ENCODE measurements around the gene IRF7.

Gene IRF7

GRCh38 chr11:640021-640706 lies 24.4 kb upstream of the IRF7 start:
- no peak for DNase-seq

DNA sequence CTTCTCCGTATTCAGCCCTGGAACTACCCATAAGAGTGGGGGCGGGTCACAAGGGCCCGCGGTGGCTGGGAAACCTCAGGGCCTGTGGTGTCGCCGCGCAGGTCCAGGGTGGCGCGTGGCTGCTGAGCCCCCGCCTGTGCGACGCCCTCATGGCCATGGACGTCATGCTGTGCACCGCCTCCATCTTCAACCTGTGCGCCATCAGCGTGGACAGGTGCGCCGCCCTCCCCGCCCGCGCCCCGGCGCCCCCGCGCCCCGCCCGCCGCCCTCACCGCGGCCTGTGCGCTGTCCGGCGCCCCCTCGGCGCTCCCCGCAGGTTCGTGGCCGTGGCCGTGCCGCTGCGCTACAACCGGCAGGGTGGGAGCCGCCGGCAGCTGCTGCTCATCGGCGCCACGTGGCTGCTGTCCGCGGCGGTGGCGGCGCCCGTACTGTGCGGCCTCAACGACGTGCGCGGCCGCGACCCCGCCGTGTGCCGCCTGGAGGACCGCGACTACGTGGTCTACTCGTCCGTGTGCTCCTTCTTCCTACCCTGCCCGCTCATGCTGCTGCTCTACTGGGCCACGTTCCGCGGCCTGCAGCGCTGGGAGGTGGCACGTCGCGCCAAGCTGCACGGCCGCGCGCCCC lies 23.7 kb upstream of the IRF7 start:
- no peak for DNase-seq

GRCh38 chr11:638631-639331 lies 23.0 kb upstream of the IRF7 start:
- DNase-seq = no peak

GRCh38 chr11:637593-638521 lies 22.1 kb upstream of the IRF7 start:
- DNase-seq = no peak

DNA sequence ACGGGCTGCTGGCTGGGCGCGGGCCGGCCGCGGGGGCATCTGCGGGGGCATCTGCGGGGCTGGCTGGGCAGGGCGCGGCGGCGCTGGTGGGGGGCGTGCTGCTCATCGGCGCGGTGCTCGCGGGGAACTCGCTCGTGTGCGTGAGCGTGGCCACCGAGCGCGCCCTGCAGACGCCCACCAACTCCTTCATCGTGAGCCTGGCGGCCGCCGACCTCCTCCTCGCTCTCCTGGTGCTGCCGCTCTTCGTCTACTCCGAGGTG lies 21.5 kb upstream of the IRF7 start:
- no peak for DNase-seq

GRCh38 chr11:636511-637332 lies 21.0 kb upstream of the IRF7 start, which contains the start of gene DRD4:
Gene DRD4 (plus strand): TSS chr11:637269. CDS start chr11:637305, 36 bp downstream.
- DNase-seq = no peak

GRCh38 chr11:635945-636510 lies 20.3 kb upstream of the IRF7 start:
- no peak for DNase-seq

DNA sequence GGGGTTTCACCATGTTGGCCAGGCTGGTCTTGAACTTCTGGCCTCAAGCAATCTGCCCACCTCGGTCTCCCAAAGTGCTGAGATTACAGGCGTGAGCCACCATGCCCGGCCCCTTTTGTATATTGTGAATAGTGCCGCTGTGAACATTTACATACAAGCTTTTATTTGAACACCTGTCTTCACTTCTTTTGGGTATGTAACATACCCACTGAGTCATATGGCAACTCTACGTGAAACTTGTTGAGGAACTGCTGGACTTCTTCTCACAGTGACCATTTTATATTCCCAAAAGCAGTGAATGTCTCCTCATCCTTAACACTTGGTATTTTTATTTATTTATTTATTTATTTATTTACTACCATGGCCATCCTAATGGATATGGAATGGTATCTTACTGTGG lies 15.1 kb upstream of the IRF7 start:
- no peak for DNase-seq

GRCh38 chr11:629237-629583 lies 13.5 kb upstream of the IRF7 start:
- DNase-seq = peak in 1 of 5 donors; percentile 2

DNA sequence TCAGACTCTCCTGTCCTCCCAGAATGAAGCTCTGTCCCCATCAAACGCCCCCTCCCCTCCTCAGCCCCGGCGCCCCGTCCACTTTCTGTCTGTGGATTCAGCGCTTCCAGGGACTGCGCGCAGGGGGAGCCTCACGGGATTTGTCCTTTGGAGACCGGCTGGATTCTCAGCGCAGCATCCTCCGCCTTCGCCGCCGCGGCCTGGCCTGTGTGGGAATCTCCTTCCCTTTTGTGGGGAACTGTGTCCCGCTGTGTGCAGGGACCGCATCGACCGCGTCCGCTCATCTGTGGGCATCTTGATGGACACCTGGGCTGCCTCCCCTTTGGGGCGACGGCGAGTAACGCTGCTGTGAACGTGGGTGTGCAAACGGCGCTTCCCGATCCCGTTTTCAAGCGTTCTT lies 12.3 kb upstream of the IRF7 start:
- DNase-seq = peak in 1 of 5 donors; percentile 13

- DNase-seq = no peak
Observed at GRCh38 chr11:627308-627576, 11.5 kb upstream of the IRF7 start.

GRCh38 chr11:626475-627307 lies 10.9 kb upstream of the IRF7 start, which contains the start of gene SCT:
Gene SCT (minus strand): TSS chr11:627181. CDS start chr11:627143, 38 bp downstream.
- peak in 2 of 5 donors; percentile 1 to 12 for DNase-seq

DNA sequence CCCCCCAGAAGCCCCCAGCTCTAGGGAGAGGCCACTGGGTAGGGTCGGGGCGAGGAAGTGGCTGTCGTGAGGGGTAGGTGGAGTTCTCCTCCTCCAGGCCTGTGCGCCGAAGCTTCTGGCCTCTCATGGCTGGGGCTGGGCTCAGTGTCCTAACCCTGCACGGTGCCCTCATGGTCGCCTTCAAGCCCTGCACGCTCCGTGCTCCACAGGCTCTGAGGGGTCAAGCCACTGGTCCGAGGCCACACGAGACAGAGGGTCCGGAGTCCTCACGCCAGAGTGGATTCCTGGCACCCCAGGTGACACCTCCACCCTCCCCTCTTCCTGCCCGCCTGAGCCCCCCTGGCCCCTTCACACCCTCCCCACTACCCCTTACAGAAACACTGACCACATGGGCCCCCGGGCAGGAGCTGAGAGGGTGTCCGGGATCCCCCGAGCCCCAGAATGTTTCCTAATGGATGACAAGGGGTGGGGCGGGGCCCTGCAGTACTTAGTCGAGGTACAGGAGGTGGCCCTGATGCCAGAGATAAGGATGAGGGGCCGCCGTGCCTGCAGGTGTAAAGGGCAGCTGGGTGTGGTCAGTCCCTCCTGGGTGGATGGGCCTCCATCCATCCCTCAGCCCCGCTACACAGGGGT lies 10.0 kb upstream of the IRF7 start:
- peak in 2 of 5 donors; percentile 1 to 14 for DNase-seq

GRCh38 chr11:624705-625635 lies 9.2 kb upstream of the IRF7 start, which contains the start of gene CDHR5:
Gene CDHR5 (minus strand): TSS chr11:624955. CDS start chr11:624902, 53 bp downstream.
- peak in 2 of 5 donors; percentile 1 to 15 for DNase-seq

DNA sequence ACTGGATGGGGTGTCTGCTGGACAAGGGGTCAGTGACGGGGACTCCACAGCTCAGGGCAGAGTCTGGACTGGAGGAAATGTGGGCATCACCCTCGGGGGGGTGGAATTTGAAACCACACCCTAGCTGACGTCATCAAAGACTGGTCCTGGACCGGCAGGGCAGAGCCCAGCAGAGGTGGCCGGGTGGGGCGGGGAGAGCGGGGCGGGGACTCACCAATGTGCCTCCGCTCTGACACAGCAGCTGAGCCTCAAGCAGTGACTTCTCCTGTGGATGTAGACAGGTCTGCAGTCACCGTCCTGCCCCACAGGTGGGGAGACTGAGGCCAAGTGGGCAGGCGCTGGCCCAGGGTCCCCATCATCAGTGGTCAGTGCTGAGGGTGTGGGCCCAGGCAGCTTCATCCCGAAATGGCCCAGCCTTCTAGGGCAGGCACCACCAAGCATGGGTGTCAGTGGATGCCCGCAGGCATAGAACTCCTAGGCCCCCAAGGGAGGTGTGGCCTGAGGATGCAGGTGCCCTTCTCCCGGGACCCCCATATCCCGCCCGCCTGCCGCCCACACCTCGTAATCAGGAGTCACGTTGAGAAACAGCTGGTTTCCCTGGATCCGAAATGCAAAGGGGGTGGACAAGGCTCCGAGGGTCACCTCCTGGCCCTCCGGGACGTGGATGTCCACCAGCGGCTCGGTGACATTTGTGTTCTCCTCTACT lies 8.4 kb upstream of the IRF7 start:
- DNase-seq = peak in 1 of 5 donors; percentile 1

DNA sequence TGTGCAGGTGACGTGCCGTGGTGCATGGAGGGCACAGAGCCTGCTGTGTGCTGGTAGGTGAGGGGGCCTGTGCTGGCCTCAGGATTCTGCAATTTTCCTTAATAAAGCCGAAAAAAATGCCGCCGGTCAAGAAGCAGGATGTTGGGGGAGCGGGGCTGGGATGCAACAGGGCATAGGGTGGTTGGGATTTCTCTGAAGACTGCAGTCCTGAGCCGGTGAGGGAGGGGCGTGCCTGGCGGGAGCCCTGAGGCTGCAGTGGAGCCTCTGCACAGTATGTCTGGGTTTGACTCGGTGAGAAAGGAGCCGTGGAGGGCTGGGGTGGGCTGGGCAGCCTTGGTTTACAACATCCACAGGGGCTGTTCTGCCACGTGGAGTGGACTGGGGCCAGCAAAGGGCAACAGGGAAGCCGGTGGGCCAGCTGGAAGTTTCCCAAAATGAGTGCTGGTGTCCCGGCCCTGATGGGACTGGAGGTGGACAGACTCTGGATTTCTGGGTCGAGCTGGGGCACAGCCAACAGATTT lies 7.7 kb upstream of the IRF7 start:
- no peak for DNase-seq

DNA sequence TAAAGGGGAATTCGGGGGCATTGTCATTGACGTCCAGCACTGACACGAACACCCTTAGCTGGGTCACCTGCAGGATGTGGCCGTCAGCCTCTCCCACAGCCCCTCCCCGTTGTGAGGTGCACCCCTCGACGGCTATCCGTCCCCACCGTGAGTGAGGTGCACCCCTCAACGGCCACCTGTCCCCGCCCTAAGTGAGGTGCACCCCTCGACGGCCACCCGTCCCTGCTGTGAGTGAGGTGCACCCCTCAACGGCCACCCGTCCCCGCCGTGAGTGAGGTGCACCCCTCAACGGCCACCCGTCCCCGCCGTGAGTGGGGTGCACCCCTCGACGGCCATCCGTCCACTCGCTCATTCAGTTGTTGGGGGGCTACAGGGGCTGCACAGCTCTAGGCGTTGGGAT lies 6.1 kb upstream of the IRF7 start:
- DNase-seq = no peak

All from T-helper 1 cell (primary cell).